ENCODE measurements around the gene DMAP1.

DMAP1 gene

GRCh38 chr1:44261962-44262361 lies 48.7 kb downstream of the DMAP1 start:
- no peaks in the 10 kb centered on the region for H3K9me3 ChIP-seq (ENCODE audit: control insufficient read depth, low read length)
- no peaks in the 10 kb centered on the region for H3K4me1 ChIP-seq
- H3K27me3 ChIP-seq (ENCODE audit: control insufficient read depth, insufficient read depth, low read length): no peaks in the 10 kb centered on the region
- no peaks in the 10 kb centered on the region for H3K36me3 ChIP-seq (ENCODE audit: control insufficient read depth, insufficient read depth, low read length)
- no peaks in the 10 kb centered on the region for H3K79me2 ChIP-seq
- TF ChIP-seq, protein P1, sequence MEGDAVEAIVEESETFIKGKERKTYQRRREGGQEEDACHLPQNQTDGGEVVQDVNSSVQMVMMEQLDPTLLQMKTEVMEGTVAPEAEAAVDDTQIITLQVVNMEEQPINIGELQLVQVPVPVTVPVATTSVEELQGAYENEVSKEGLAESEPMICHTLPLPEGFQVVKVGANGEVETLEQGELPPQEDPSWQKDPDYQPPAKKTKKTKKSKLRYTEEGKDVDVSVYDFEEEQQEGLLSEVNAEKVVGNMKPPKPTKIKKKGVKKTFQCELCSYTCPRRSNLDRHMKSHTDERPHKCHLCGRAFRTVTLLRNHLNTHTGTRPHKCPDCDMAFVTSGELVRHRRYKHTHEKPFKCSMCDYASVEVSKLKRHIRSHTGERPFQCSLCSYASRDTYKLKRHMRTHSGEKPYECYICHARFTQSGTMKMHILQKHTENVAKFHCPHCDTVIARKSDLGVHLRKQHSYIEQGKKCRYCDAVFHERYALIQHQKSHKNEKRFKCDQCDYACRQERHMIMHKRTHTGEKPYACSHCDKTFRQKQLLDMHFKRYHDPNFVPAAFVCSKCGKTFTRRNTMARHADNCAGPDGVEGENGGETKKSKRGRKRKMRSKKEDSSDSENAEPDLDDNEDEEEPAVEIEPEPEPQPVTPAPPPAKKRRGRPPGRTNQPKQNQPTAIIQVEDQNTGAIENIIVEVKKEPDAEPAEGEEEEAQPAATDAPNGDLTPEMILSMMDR (IDR thresholded peaks at IDR 0.05): no peak
- H3K4me2 ChIP-seq (ENCODE audit: low read length): no peak overlapping the region
- no peak overlapping the region for H2AFZ ChIP-seq
- no peak overlapping the region for H3K9ac ChIP-seq
- H3K27ac ChIP-seq: no peak overlapping the region
- H3K4me3 ChIP-seq (ENCODE audit: low read depth, low read length): no peak overlapping the region

DNA sequence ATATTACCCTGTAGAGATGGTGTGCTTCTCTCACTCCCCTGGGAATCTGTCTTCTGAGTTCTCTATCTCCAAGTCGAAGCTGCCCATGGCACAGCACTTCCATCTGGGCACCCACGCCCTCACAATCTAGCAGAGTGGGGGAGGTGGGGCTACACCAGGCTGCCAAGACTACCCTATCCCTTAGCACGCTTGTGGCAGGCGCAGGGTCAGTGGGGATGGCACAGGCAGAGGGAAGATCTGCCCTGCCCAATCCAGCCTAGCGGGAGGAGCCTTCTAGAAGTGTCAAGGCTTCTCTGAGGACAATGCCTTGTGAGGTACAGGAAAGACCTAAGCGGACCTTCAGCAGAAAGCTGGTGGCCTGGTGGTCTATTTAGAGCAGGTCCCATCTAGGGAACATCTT lies 49.1 kb downstream of the DMAP1 start:
- no peaks in the 10 kb centered on the region for H3K27me3 ChIP-seq (ENCODE audit: control insufficient read depth, insufficient read depth, low read length)
- H3K79me2 ChIP-seq: no peaks in the 10 kb centered on the region
- no peak overlapping the region for H3K4me3 ChIP-seq (ENCODE audit: low read depth, low read length)
- no peak overlapping the region for H2AFZ ChIP-seq
- H3K4me1 ChIP-seq: no peaks in the 10 kb centered on the region
- no peak overlapping the region for H3K27ac ChIP-seq
- H3K4me2 ChIP-seq (ENCODE audit: low read length): no peak overlapping the region
- no peaks in the 10 kb centered on the region for H3K9me3 ChIP-seq (ENCODE audit: control insufficient read depth, low read length)
- no peak overlapping the region for H3K9ac ChIP-seq
- TF ChIP-seq, protein P1 (IDR thresholded peaks at IDR 0.05): no peak
- no peaks in the 10 kb centered on the region for H3K36me3 ChIP-seq (ENCODE audit: control insufficient read depth, insufficient read depth, low read length)

DNA sequence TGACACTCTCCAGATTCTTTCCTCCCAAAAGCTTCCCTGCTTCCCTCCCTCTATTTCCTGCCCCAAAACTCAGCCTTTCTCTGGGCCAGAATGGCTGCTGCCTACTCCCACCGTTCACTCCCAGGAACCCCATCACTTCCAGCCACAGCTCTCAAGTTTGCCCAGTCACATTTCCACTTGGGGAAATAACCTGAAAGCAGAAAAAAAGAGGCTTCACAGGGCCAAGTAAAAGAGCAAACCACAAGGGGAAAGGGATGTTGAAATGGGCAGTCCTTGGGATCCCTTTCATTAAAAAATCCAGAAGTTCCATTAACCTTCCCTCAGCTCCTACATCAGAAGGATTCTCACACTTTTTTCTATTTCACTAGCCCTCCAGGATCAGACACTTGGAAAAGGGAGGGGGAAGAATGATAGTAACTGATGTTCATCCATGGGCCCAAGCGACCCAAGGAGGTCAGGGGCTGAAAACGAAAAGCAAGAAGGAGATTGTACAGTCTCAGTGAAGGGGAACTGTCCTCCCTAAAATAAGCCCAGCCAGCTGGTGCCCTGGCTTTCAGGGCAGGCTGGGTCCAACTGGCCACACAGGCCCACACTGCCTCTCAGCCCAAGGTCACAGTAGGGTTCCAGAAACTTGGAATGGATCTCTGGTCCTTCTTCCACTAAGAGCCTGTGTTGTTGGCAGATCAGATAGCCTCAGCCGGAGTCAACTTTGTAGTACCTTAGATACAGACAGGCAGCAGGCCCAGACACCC lies 49.7 kb downstream of the DMAP1 start:
- no peak overlapping the region for H3K9ac ChIP-seq
- no peak overlapping the region for H2AFZ ChIP-seq
- TF ChIP-seq, protein P1 (IDR thresholded peaks at IDR 0.05): no peak
- no peaks in the 10 kb centered on the region for H3K79me2 ChIP-seq
- H3K27me3 ChIP-seq (ENCODE audit: control insufficient read depth, insufficient read depth, low read length): no peaks in the 10 kb centered on the region
- H3K36me3 ChIP-seq (ENCODE audit: control insufficient read depth, insufficient read depth, low read length): no peaks in the 10 kb centered on the region
- H3K4me1 ChIP-seq: no peaks in the 10 kb centered on the region
- no peaks in the 10 kb centered on the region for H3K9me3 ChIP-seq (ENCODE audit: control insufficient read depth, low read length)
- H3K4me2 ChIP-seq (ENCODE audit: low read length): no peak overlapping the region
- no peak overlapping the region for H3K27ac ChIP-seq
- H3K4me3 ChIP-seq (ENCODE audit: low read depth, low read length): no peak overlapping the region

DNA sequence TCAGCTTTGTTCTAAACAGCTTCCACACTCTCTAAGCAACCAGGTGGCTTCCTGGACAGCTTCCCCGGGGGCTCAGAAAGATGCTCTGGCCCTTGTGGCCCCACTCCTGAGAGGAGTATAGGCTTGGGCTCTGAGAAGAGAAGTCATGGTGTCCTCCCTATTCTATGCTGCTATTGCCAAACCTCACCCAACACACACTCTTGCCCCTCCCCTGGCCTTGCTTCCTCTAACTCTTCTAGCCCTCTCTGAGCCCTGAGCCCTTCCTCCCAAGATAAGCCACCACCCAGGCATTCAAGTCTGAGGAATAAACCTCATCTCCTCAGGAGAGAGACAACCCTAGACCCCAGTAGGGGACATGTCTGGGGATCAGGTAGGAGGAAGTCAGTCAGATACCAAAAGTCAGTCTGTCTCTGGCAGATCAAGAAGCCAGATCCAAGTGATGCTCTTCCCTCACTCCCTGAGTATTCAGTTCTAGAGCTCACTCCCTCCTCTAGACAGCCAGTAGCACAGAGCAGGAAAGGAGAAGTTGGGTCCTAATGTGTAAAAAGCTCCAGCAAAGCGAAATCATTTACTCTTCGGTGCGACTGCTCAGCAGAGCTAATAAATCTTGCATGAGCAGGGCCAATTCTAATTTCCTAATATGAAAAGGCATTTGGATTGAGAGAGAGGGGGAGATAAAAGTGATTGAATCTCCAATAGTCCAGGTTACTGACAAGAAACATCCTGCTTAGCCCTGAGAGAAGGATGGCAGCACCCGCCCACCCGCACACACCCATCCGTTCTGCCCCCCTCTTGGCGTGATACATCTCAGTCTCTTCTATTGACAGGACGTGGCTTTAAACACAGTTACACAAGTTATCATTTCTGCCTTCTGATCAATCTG lies 50.5 kb downstream of the DMAP1 start:
- no peaks in the 10 kb centered on the region for H3K79me2 ChIP-seq
- no peaks in the 10 kb centered on the region for H3K27me3 ChIP-seq (ENCODE audit: control insufficient read depth, insufficient read depth, low read length)
- no peak overlapping the region for H3K9ac ChIP-seq
- H2AFZ ChIP-seq: no peak overlapping the region
- H3K4me2 ChIP-seq (ENCODE audit: low read length): no peak overlapping the region
- H3K9me3 ChIP-seq (ENCODE audit: control insufficient read depth, low read length): no peaks in the 10 kb centered on the region
- TF ChIP-seq, protein P1 (IDR thresholded peaks at IDR 0.05): no peak
- H3K4me1 ChIP-seq: no peaks in the 10 kb centered on the region
- H3K36me3 ChIP-seq (ENCODE audit: control insufficient read depth, insufficient read depth, low read length): no peaks in the 10 kb centered on the region
- H3K27ac ChIP-seq: no peak overlapping the region
- no peak overlapping the region for H3K4me3 ChIP-seq (ENCODE audit: low read depth, low read length)

All from parathyroid adenoma (tissue), 2 donors.